ENCODE results near the gene TMEM135. TPM values are rescaled to one million over a fixed set of nuclear protein-coding genes. Genes with fewer than 3 reads are reported as not detected.

The TMEM135 gene
- total RNA-seq, 2 donors from 2014 or later = 25.9 to 26.9 TPM

- no peak for TF ChIP-seq CTCF (IDR thresholded peaks at IDR 0.05)
- H3K27ac ChIP-seq = no peak overlapping the region
- no peaks in the 10 kb centered on the region for H3K9me3 ChIP-seq
- no peaks in the 10 kb centered on the region for H3K27me3 ChIP-seq (replicated peaks; ENCODE audit: insufficient read depth)
- H3K4me1 ChIP-seq (ENCODE audit: control insufficient read depth in 1 of 2, low read depth in 2 of 2) = peaks cover 0 to 7% of the 10 kb centered on the region in 2 donors
- no peak for DNase-seq (ENCODE audit: low spot score)
- no peaks in the 10 kb centered on the region for H3K36me3 ChIP-seq
- ATAC-seq (ENCODE audit: insufficient number of reproducible peaks, low FRiP score, low read depth) = no peak
- H3K4me3 ChIP-seq = no peak overlapping the region
These were observed 258.9 kb downstream of the TMEM135 start for GRCh38 chr11:87296627-87297026.

GRCh38 chr11:87298155-87298554 lies 260.4 kb downstream of the TMEM135 start:
- H3K27ac ChIP-seq = no peak overlapping the region
- H3K4me3 ChIP-seq = no peak overlapping the region
- no peaks in the 10 kb centered on the region for H3K27me3 ChIP-seq (replicated peaks; ENCODE audit: insufficient read depth)
- TF ChIP-seq CTCF (IDR thresholded peaks at IDR 0.05) = no peak
- H3K9me3 ChIP-seq = no peaks in the 10 kb centered on the region
- peaks cover 0 to 7% of the 10 kb centered on the region in 2 donors for H3K4me1 ChIP-seq (ENCODE audit: control insufficient read depth in 1 of 2, low read depth in 2 of 2)
- no peak for DNase-seq (ENCODE audit: low spot score)
- H3K36me3 ChIP-seq = no peaks in the 10 kb centered on the region
- ATAC-seq (ENCODE audit: insufficient number of reproducible peaks, low FRiP score, low read depth) = no peak

- Histone ChIP-seq H3K27me3 (replicated peaks; ENCODE audit: insufficient read depth) (no peaks in the 10 kb centered on the region), H3K4me3 (no peak overlapping the region), H3K4me1 (ENCODE audit: control insufficient read depth in 1 of 2, low read depth in 2 of 2) (peaks cover 0 to 7% of the 10 kb centered on the region in 2 donors), H3K9me3 (no peaks in the 10 kb centered on the region), H3K36me3 (no peaks in the 10 kb centered on the region), H3K27ac (no peak overlapping the region)
- no peak for TF ChIP-seq CTCF (IDR thresholded peaks at IDR 0.05)
- ATAC-seq (ENCODE audit: insufficient number of reproducible peaks, low FRiP score, low read depth) = no peak
- DNase-seq (ENCODE audit: low spot score) = no peak
These were observed 261.3 kb downstream of the TMEM135 start for GRCh38 chr11:87299041-87299481.

GRCh38 chr11:87300640-87301380 lies 263.1 kb downstream of the TMEM135 start:
- no peak for DNase-seq (ENCODE audit: low spot score)
- no peak overlapping the region for H3K4me3 ChIP-seq
- H3K27me3 ChIP-seq (replicated peaks; ENCODE audit: insufficient read depth) = no peaks in the 10 kb centered on the region
- no peaks in the 10 kb centered on the region for H3K36me3 ChIP-seq
- no peaks in the 10 kb centered on the region for H3K9me3 ChIP-seq
- H3K27ac ChIP-seq = no peak overlapping the region
- no peak for TF ChIP-seq CTCF (IDR thresholded peaks at IDR 0.05)
- H3K4me1 ChIP-seq (ENCODE audit: control insufficient read depth in 1 of 2, low read depth in 2 of 2) = peaks cover 0 to 7% of the 10 kb centered on the region in 2 donors
- no peak for ATAC-seq (ENCODE audit: insufficient number of reproducible peaks, low FRiP score, low read depth)

GRCh38 chr11:87301785-87302540 lies 264.2 kb downstream of the TMEM135 start:
- Histone ChIP-seq H3K27ac (no peak overlapping the region), H3K4me1 (ENCODE audit: control insufficient read depth in 1 of 2, low read depth in 2 of 2) (peaks cover 9 to 17% of the 10 kb centered on the region in 2 donors), H3K9me3 (no peaks in the 10 kb centered on the region), H3K36me3 (no peaks in the 10 kb centered on the region), H3K4me3 (no peak overlapping the region), H3K27me3 (replicated peaks; ENCODE audit: insufficient read depth) (no peaks in the 10 kb centered on the region)
- TF ChIP-seq CTCF (IDR thresholded peaks at IDR 0.05) = no peak
- no peak for ATAC-seq (ENCODE audit: insufficient number of reproducible peaks, low FRiP score, low read depth)
- no peak for DNase-seq (ENCODE audit: low spot score)
